Neural cell (in vitro differentiated cells): ENCODE data around the gene GABRR1. TPM values are rescaled to one million over a fixed set of nuclear protein-coding genes. Genes with fewer than 3 reads are reported as not detected.

Experiments used
- H2AFZ ChIP-seq: fragments of 200-600, 300-800 bp; sonication (generic), shearing (Covaris generic); 2 replicates; pipeline ENCODE4 v1.6.0; 2014; ENCODE audit warnings: low read depth, mild to moderate bottlenecking, antibody characterized with exemption, low read length, moderate library complexity
- H3F3A ChIP-seq: fragments of 200-600 bp; shearing (Covaris generic); 2 replicates; pipeline ENCODE4 v1.6.1; 2016; ENCODE audit warnings: mild to moderate bottlenecking, moderate library complexity, mixed read lengths, antibody characterized with exemption, low read length; ENCODE audit not compliant: insufficient read depth, poor library complexity, severe bottlenecking
- H3K27ac ChIP-seq: fragments of 200-600, 300-800 bp; sonication (generic), shearing (Covaris generic); 2 replicates; pipeline ENCODE4 v1.5.1; 2014; ENCODE audit warnings: mild to moderate bottlenecking, low read length, moderate library complexity
- H3K27me3 ChIP-seq: fragments of 300-800, 200-600 bp; sonication (generic), shearing (Covaris generic); 2 replicates; pipeline ENCODE4 v1.6.0; 2014; ENCODE audit warnings: mild to moderate bottlenecking, low read depth, low read length, moderate library complexity; ENCODE audit not compliant: insufficient read depth
- H3K36me3 ChIP-seq: fragments of 300-800, 200-600 bp; sonication (generic), shearing (Covaris generic); 2 replicates; pipeline ENCODE4 v1.5.1; 2014; ENCODE audit warnings: mild to moderate bottlenecking, antibody characterized with exemption, low read length, moderate library complexity; ENCODE audit not compliant: insufficient read depth
- H3K4me2 ChIP-seq: fragments of 300-800, 200-600 bp; sonication (generic), shearing (Covaris generic); 2 replicates; pipeline ENCODE4 v1.6.0; 2014; ENCODE audit warnings: mild to moderate bottlenecking, low read length
- H3K4me3 ChIP-seq: fragments of 300-800, 200-600 bp; sonication (generic), shearing (Covaris generic); 2 replicates; pipeline ENCODE4 v1.5.1; 2014; ENCODE audit warnings: mild to moderate bottlenecking, low read length, moderate library complexity
- H3K79me2 ChIP-seq: fragments of 200-600 bp; shearing (Covaris generic); replicated peaks from 2 replicates; pipeline ENCODE4 v1.6.0; 2014; ENCODE audit warnings: mild to moderate bottlenecking, low read length, moderate library complexity; ENCODE audit not compliant: insufficient read depth
- H3K9ac ChIP-seq: fragments of 300-800, 200-600 bp; sonication (generic), shearing (Covaris generic); 2 replicates; pipeline ENCODE4 v1.6.1; 2016; ENCODE audit warnings: mild to moderate bottlenecking, low read length, mixed read lengths
- H3K9me2 ChIP-seq: fragments of 200-600 bp; shearing (Covaris generic); 2 replicates; pipeline ENCODE4 v1.6.1; 2016; ENCODE audit warnings: mild to moderate bottlenecking, low read length, mixed read lengths; ENCODE audit not compliant: insufficient read depth
- H3K9me3 ChIP-seq: fragments of 200-600, 300-800 bp; sonication (generic), shearing (Covaris generic); 2 replicates; pipeline ENCODE4 v1.6.1; 2016; ENCODE audit warnings: mild to moderate bottlenecking, mixed run types, low read length, moderate library complexity, mixed read lengths
- H4K20me1 ChIP-seq: fragments of 200-600 bp; shearing (Covaris generic); 2 replicates; pipeline ENCODE4 v1.6.1; 2016; ENCODE audit warnings: mild to moderate bottlenecking, mixed run types; ENCODE audit not compliant: insufficient read depth
- CTCF ChIP-seq: fragments of 450-650 bp; IDR thresholded peaks from 2 replicates; pipeline ENCODE4 v1.5.1; 2014; ENCODE audit warnings: antibody characterized with exemption, mild to moderate bottlenecking, moderate library complexity; ENCODE audit not compliant: poor library complexity, severe bottlenecking
- EP300 ChIP-seq: fragments of 450-650 bp; conservative IDR thresholded peaks from 2 replicates; pipeline ENCODE4 v1.6.1; 2014; ENCODE audit warnings: antibody characterized with exemption, mild to moderate bottlenecking, moderate library complexity; ENCODE audit not compliant: poor library complexity, severe bottlenecking
- EZH2 ChIP-seq: fragments of 200-600, 300-800 bp; shearing (Covaris generic), sonication (generic); IDR thresholded peaks from 2 replicates; pipeline ENCODE4 v1.6.1; 2014; ENCODE audit warnings: antibody characterized with exemption, low read length, borderline replicate concordance, mild to moderate bottlenecking; ENCODE audit not compliant: insufficient read depth, poor library complexity, severe bottlenecking
- MXI1 ChIP-seq: fragments of 450-650 bp; conservative IDR thresholded peaks from 2 replicates; pipeline ENCODE4 v1.6.1; 2014; ENCODE audit warnings: antibody characterized with exemption, mild to moderate bottlenecking; ENCODE audit not compliant: poor library complexity, severe bottlenecking
- POLR2AphosphoS5 ChIP-seq: IDR thresholded peaks from 2 replicates; pipeline ENCODE4 v1.6.1; 2012
- RAD21 ChIP-seq: fragments of 450-650 bp; conservative IDR thresholded peaks from 2 replicates; pipeline ENCODE4 v1.6.1; 2014; ENCODE audit warnings: antibody characterized with exemption, mild to moderate bottlenecking, moderate library complexity
- REST ChIP-seq: IDR thresholded peaks from 2 replicates; pipeline ENCODE4 v1.6.1; 2012; ENCODE audit warnings: borderline replicate concordance
- SMC3 ChIP-seq: fragments of 450-650 bp; conservative IDR thresholded peaks from 2 replicates; pipeline ENCODE4 v1.6.1; 2014; ENCODE audit warnings: antibody characterized with exemption, mild to moderate bottlenecking, moderate library complexity; ENCODE audit not compliant: poor library complexity
- TAF1 ChIP-seq: IDR thresholded peaks from 2 replicates; pipeline ENCODE4 v1.6.1; 2012; ENCODE audit warnings: low read depth
- polyA plus RNA-seq: library from polyadenylated mRNA; depleted of rRNA; stranded (reverse); fragments of >200 nt; gene quantifications from 2 replicates; pipeline ENCODE4 v1.2.3, GENCODE V29; 2014

GABRR1 gene
- polyA plus RNA-seq, 1 donor from 2014 or later = not detected

- Histone ChIP-seq H3K36me3 (no peaks in the 10 kb centered on the region), H3K4me3 (no peak overlapping the region), H3K27me3 (no peaks in the 10 kb centered on the region), H3F3A (no peaks in the 10 kb centered on the region), H3K9me2 (no peaks in the 10 kb centered on the region), H4K20me1 (no peaks in the 10 kb centered on the region), H3K79me2 (no peaks in the 10 kb centered on the region), H3K4me2 (no peak overlapping the region), H3K9me3 (no peaks in the 10 kb centered on the region), H3K27ac (no peak overlapping the region), H2AFZ (no peak overlapping the region), H3K9ac (no peak overlapping the region)
- no peak for TF ChIP-seq TAF1
- TF ChIP-seq SMC3 = no peak
- TF ChIP-seq REST = no peak
- no peak for TF ChIP-seq EZH2
- TF ChIP-seq POLR2AphosphoS5 = no peak
- TF ChIP-seq EP300 = no peak
These were observed 79.0 kb downstream of the GABRR1 start for GRCh38 chr6:89138173-89138572.

GRCh38 chr6:89134723-89135122 is 82.4 kb downstream of the GABRR1 start:
- no peaks in the 10 kb centered on the region for H4K20me1 ChIP-seq
- TF ChIP-seq SMC3 (no peak), REST (no peak), POLR2AphosphoS5 (no peak), CTCF (no peak), MXI1 (no peak), EP300 (no peak), TAF1 (no peak), RAD21 (no peak), EZH2 (no peak)
- no peak overlapping the region for H3K9ac ChIP-seq
- H3K36me3 ChIP-seq = no peaks in the 10 kb centered on the region
- no peaks in the 10 kb centered on the region for H3F3A ChIP-seq
- H2AFZ ChIP-seq = no peak overlapping the region
- H3K4me3 ChIP-seq = no peak overlapping the region
- no peak overlapping the region for H3K4me2 ChIP-seq
- H3K27me3 ChIP-seq = no peaks in the 10 kb centered on the region
- no peak overlapping the region for H3K27ac ChIP-seq
- H3K79me2 ChIP-seq = no peaks in the 10 kb centered on the region
- H3K9me2 ChIP-seq = no peaks in the 10 kb centered on the region
- H3K9me3 ChIP-seq = no peaks in the 10 kb centered on the region
